Measurements from ENCODE around the gene RARB.
A peak's percentile ranks its signal among the peaks of the same experiment; 100 is the strongest.

RARB gene

DNA sequence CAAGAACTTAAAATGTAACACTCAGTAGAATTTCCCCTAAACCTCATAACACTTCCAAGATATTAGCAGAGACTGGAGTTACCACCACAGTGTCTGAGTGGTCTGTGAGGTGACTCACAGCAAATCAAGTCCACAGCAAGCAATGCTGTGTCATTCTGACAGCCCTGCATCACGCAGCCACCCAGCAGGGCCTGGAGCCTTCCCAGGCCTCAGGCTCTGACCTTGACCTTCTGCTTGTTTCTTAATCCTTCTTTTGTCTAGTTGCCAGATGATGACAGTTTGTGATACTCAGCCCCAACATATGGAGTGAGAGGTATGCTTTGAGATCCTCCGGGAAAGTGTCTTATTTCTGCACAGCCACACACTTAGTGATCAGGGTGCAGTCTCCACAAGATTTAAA is 154.2 kb downstream of the RARB start:
- no peak for DNase-seq

DNA sequence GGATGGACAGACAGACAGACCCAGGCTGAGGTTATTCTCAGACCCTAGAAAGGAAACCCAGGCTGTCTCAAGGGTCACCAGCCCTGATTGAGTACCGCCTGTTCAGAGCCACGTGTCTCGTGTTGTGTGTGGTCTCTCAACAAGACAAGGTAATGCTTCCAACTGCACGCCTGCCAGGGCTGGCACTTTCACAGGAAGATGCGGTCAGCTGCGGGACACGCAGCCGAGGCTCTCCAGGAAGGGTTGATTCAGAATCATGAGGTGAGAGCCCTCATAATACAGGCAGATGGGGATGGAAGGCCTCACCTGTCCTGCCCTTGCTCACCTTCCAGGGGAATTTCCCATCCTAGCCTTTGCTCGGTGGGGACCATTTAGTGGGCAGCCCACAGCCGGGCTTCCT is 155.3 kb downstream of the RARB start:
- DNase-seq: no peak

- DNase-seq: no peak
Measured at GRCh38 chr3:25584011-25584789, 156.1 kb downstream of the RARB start.

DNA sequence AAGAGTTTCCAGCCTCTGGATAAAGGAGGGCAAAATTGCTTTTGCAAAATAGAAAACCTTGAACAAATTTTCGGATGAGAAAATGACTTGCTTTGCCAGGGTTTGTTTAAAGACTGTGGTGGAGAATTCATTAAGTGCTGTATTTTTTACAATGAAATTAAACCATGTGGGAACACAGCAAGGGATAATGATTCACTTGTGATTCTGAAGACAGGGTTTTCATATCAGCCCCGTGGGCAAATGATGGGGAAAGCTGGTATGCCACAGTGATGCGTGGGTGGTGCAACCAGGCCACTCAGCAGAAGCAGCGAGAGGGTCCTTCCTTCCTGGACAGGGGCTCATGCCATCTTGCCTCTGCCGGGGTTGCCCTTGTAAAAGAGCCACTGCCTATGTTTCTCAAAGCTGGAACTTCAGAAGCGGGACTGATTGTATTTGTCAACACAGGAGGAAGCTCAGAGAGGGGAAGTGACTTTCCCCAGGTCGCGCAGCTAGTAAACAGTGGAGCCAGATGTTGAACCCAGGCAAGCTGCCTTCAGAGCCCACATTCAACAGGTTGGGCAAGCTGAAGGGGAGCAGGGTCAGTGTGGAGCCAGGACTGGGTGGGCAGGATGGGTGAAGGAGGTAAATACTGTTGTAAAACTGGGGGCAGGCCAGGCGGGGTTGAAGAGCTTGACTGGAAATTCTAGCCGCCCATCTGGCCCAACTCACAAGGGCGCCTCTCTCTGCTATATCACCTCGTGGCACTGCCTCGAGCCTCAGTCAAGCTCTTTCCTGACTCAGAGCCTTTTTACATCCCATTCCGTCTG is 157.5 kb downstream of the RARB start:
- DNase-seq: no peak

DNA sequence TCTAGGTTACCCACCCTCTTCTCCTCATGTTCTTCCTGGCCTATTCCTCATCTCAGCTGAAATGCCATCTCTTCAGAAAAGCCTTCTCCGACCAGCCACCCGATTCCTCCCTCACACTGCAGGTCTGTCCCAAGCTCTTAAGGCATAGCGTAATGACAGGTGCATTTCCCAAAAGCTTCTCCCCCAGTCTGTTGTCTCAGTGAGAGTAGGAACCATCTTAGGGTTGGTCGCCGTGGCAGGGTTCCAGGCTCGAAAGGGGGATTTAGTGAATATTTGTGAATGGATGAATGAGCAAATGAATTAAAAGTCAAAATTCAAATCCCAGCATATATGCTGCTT is 158.1 kb downstream of the RARB start:
- no peak for DNase-seq

DNA sequence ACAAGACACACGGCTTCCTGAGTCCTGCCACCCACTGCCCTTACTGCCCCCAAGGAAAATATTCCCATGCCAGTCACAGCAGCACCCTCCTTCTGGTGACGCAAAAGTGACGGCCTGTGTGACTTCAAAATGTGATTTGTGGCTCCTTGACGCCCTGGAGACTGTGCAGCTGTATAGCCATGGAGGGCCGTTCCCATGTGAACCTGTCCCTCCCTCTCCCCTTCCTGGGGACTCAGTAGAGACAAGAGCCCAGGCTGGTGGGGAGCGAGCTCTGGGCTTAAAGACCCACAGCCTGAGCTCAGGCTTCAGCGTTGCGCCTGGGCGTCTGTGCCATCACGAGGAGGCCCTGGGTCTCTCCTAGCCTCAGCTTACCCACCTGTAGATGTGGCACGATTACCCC is 158.5 kb downstream of the RARB start:
- DNase-seq: no peak

- DNase-seq: no peak
Measured at GRCh38 chr3:25587094-25587493, 159.0 kb downstream of the RARB start.

GRCh38 chr3:25587526-25587925 is 159.5 kb downstream of the RARB start:
- DNase-seq: no peak

- no peak for DNase-seq
Measured at GRCh38 chr3:25587975-25588374, 159.9 kb downstream of the RARB start.

- no peak for DNase-seq
Measured at GRCh38 chr3:25588441-25589103, 160.5 kb downstream of the RARB start.

GRCh38 chr3:25589104-25589782 is 161.2 kb downstream of the RARB start:
- no peak for DNase-seq

- no peak for DNase-seq
Measured at GRCh38 chr3:25589783-25590258, 161.8 kb downstream of the RARB start.

DNA sequence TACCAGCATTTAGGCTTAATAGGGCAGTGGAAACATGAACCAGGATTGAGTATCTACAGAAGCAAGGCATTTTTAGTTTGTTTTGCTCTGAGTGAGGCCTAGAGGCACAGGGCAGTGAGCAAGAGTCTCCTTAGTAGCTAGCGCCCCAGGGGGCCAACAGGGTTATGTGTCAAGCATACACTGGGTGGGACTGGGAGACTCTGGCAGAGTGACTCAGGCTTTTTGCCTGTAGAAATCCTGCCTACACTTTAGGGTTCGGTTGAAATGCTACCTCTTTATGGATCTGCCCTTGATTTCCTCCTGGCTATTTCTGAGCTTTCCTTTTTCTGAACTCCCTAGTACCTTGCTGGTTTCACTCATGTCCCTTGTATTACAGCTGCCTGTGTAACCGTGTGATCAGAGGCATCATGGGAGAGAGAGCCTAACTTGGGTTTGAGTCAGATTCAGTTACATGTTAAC is 164.5 kb downstream of the RARB start:
- DNase-seq: no peak

- DNase-seq: no peak
Measured at GRCh38 chr3:25593001-25593400, 164.9 kb downstream of the RARB start.

DNA sequence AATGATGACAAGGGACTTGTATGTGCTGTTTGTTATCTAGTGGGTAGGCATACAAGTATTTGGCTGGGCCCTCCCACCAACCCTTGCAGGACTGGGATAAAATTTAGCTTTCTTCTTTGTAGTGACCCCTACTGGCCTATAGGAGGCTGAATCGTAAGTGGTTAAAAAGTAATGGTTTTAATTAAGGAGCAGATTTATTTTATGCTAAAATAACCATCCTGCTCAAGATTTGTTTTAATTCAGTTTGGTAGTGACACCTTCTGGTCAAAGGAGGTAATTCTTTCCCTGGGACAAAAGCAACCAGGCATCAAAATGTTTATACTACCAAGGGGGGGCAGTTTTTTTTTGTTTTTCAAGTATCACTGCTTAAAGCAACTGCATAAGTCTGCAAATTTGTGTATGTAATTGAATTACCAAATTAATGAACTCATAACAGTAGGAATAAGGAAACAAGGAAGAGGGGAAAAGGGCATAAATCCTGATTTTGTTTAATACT is 166.0 kb downstream of the RARB start:
- peak in 2 of 6 experiments; percentile 21 to 31 for DNase-seq

DNA sequence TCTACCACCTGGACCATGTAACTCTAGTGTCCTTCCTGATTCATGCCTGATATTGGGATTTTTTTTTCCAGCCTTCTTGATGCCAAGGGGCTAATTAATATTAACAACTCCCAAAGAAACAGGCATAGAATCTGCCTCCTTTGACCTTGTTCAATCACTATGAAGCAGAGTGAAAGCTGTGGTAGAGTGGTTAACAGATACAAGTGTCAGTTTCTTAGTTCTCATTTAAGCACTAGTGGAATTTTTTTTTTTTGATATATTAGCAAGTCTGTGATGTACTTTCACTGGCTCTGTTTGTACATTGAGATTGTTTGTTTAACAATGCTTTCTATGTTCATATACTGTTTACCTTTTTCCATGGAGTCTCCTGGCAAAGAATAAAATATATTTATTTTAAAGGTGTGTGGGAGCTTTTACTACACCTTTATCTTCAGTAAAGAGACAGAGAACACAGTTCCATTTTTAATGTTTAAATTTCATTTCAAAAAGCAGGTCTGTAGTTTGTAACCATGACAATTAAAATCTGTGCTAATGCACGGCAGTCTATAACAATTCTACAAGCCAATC is 169.6 kb downstream of the RARB start:
- DNase-seq: no peak

- no peak for DNase-seq
Measured at GRCh38 chr3:25603703-25604102, 175.6 kb downstream of the RARB start.

DNA sequence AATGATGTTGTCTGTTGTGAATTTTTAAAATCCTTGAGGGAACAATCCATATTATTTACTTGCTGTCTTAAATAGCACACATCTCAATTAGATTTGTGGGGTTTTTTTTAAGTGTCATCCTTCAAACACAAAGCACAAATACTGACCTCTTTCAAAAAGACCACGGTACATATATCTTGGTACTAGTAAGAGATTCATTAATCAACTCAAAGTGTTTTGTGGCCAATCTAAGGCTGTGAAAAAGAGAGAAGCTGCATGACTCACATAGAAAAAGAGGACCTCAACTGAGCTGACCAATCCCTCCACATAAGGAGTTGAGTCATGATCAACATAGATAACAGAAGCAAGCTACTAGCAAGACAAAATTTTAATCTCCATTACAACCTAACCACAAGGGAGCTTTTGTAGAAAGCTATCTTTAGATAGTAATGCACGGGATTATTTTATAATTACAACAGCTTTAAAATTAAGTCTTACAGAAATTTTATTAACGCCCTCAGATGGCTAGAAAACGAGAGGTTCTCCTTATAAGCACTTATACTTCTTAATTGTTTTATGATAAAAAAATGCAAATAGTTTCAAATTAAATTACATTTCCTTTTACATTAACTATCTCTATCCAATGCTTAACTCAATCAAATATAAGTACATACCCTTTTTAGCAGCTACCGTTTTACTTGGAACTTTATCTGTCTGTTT is 176.2 kb downstream of the RARB start:
- no peak for DNase-seq

DNA sequence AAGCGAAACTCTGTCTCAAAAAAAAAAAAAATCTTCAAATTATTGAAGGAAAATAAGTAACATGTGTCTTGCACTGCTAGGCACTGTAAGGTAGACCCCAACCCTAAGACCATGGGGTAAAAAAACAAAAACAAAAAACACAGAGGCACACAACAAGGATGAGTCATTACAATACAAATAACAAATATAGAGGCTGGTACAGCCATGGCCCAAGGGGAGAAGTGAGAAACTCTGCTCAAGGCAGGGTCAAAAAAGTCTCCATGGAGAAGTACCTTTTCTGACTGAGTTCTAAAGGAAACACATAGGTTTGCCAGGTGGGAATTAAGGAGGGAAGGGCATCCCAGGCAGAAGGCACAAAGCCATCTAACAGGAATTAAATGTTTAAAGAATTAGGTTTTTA is 182.1 kb downstream of the RARB start:
- no peak for DNase-seq

DNA sequence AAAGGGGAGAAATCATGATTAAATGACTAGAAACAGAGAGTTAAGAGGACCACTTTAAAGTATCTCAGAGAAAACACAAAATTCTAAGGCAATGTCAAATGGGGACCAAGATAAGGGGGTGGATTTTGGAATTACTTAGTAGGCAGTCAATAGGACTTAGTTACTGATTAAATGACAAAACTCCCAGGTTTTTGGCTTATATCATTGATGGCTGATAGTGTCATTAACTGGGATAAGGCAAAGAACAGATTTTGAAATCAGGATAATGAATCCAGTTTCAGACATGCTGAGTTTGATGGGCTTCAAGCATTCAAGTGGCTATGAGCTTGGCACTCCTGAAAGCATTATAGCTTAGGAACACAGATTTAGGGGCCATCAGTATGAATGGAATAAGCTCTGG is 182.7 kb downstream of the RARB start:
- DNase-seq: no peak

DNA sequence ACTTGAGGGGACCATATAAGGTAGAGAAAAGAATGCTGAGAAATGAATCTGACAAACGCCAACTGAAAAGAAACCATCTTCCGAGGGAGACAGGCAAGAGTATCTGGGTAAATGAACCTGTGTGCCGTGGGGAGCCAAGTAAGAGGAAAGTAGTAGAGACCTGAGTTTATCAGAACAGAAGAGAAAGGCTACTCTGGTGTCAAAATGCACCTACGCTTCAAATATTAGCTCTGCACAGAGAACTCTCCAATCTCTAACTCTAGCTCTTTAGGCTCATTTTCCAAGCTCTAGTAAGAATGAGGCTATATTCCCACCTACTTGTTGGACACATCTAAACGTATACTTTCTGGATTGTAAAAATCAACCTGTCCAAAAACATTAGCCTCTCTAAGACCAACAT is 183.1 kb downstream of the RARB start:
- no peak for DNase-seq

DNA sequence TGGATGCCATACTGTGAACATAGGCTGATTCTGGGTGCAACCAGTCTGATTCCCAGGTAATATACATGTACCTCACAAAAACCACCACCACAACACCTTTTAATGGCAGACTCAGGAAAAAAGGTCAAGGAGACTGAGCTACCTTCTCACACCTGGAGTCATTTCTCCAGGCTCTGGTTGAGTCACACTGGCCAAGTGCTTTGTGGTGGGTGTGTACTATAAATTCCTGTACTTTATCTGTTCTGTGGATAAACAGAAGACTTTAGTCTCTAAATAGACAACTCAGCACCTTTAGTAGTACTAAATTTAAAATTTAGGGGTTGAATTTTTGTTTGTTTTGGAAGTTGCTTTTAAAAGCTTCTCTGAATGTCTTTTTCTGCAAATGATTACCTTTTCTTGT is 190.0 kb downstream of the RARB start:
- DNase-seq: no peak
